ENCODE measurements around the gene FYCO1. TPM values are rescaled to one million over a fixed set of nuclear protein-coding genes. Genes with fewer than 3 reads are reported as not detected.

The FYCO1 gene
- polyA plus RNA-seq, 4 donors, result 17.5 to 22.0 (median 19.2) TPM

DNA sequence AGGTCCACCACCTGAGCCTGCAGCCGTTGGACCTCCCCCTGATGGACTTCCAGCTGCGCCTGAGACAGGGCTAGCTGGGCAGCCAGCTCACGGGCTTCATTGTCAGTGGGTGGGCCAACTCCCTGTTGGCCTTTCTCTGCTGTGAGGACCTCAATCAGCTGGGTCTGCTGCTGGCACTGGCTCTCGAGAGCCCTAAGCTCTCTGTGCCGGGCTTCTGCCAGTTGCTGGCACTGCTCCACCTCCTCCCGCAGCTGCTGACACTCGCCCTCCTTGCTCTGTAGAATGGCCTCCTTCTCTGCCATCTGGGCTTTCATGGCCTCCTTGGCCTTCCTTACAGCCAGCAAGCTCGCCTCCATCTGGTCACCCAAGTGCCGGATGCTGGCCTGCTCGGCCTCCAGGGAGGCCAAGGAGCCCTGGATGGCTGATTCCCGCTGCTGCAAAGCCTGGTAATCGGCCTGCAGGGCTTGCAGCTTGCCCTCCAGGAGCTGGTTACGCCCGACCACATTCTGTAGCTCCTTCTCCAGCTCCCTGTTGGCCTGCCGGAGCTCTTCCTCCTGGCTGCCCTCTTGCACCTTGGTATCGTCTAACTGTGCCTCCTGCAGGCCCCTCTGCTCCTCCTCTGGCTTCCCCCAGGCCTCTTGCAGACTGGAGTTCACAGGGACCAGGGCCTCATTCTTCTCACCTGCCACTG is 28.5 kb downstream of the FYCO1 start:
- no peak for DNase-seq (ENCODE audit: low read depth in 4 of 4, low spot score in 3 of 4)

DNA sequence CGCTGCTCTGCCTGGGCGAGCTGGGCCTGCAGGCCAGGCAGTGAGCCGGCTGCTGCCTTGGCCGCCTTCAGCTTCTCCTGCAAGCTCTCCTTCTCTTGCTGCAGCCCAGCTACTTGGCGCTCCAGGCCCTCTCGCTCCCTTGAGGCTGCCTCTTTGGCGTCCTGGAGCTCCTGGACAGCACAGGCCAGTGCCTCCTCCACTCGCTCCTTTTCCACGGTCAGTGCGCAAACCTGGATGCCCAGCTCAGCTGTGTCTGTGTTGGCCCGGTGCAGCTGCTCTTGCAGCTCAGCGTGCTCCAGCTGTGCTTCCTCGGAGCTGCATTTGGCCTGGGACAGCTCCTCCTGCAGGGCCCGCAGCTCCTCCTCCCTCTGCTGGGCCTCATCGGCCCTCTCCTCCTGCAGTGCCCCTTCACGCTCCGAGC is 29.2 kb downstream of the FYCO1 start:
- peak in 2 of 4 donors; percentile 5 to 7 for DNase-seq (ENCODE audit: low read depth in 4 of 4, low spot score in 3 of 4)

DNA sequence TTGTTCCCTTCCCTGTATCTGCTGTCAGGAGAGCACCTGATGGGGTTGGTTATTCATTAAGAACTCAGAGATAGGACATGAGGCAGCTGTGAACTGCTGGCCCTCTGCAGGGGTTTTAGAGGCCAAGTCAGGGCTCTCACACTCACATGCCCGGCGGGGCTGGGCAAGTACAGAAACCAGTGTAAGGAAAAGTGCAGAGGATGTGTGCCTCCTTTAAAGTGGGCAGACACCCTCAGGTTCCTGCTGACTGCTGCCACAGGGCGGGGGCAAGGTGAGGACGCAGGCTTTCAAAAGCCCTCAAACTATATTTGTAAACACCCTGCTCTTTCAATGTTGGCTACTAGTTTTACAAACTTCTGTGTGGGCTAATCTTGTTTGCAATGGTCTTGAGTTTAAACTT is 30.0 kb downstream of the FYCO1 start:
- DNase-seq (ENCODE audit: low read depth in 4 of 4, low spot score in 3 of 4), result no peak

DNA sequence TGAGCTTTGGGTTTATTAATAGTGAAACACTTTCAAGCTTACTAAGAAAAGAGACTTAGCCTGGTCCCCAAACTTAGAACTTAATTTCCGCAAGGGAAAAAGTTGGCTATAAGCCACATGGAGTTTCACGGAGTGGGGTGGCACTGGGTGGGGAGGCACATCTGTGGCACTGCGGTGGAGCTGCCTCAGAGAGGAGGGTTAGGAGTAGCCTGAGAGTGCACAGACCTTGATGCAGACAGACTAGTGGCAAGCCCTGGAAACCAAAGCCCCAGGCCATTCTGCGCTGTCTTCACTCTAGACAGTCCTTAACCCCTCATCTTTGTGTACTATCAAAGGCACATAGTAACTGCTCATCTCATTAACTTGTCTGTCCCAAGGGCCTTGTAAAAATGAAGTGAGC is 30.4 kb downstream of the FYCO1 start:
- no peak for DNase-seq (ENCODE audit: low read depth in 4 of 4, low spot score in 3 of 4)

- no peak for DNase-seq (ENCODE audit: low read depth in 4 of 4, low spot score in 3 of 4)
Observed at GRCh38 chr3:45964139-45964538, 31.5 kb downstream of the FYCO1 start.

DNA sequence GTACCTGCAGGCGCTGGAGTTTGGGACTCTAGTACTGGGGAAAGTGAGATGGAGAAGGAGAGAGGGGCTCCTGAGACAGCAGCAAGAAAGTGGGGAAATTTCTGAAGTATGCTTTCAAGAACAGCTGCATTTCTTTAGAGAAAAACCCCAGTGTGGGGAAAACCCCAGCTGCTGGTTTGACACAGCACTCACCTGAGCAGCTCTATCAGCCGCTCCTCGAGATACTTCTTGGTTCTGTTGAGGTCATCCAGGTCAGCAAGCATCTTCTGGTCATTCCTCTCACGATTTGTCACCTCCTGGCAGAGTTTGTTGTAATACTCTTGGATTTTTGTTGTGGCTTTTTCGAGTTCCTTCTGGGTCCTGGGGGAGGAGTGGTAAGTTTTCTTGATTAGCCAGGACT is 33.6 kb downstream of the FYCO1 start:
- no peak for DNase-seq (ENCODE audit: low read depth in 4 of 4, low spot score in 3 of 4)

GRCh38 chr3:45960289-45960688 is 35.3 kb downstream of the FYCO1 start:
- DNase-seq (ENCODE audit: low read depth in 4 of 4, low spot score in 3 of 4), result no peak

GRCh38 chr3:45959201-45959600 is 36.4 kb downstream of the FYCO1 start:
- DNase-seq (ENCODE audit: low read depth in 4 of 4, low spot score in 3 of 4), result no peak

- DNase-seq (ENCODE audit: low read depth in 4 of 4, low spot score in 3 of 4), result no peak
Observed at GRCh38 chr3:45958321-45958791, 37.3 kb downstream of the FYCO1 start.

- DNase-seq (ENCODE audit: low read depth in 4 of 4, low spot score in 3 of 4), result no peak
Observed at GRCh38 chr3:45957586-45957985, 38.0 kb downstream of the FYCO1 start.

DNA sequence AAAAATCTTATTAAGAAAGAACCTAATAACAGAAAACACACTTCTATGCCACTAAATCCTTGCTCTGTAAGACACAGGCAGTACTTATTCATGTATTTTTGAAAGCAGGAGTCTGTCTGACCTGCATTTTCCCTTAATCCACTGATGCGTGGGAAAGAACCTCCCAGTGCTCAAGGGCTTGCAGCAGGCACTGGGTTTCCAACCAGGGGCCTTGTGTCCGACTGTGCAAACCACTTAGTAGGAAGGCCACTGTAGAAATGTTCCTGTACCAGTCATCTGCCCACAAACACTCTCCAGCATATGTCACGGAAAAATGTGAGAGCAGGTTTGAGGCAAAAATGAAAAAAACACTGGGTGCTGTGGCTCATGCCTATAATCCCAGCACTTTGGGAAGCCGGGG is 39.9 kb downstream of the FYCO1 start:
- DNase-seq (ENCODE audit: low read depth in 4 of 4, low spot score in 3 of 4), result no peak

- DNase-seq (ENCODE audit: low read depth in 4 of 4, low spot score in 3 of 4), result no peak
Observed at GRCh38 chr3:45955017-45955647, 40.5 kb downstream of the FYCO1 start.

DNA sequence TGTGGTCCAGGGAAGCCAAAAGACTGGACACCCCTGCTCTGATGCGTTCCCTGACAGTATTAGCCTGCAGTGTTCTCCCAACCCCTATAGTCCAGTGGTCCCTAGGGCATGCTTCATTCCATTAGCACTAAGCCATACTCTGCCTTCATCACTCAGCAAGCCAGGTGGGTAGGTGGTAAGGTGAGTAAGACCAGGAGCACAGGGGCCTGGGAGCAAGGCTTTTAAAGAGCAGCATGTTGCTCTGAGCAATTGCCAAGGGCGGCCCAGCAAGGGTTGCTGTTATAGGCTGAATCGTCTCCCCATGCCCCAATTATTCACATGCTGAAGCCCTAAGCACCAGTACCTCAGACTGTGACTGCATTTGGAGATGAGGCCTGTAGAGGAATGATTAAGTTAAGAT is 41.3 kb downstream of the FYCO1 start:
- no peak for DNase-seq (ENCODE audit: low read depth in 4 of 4, low spot score in 3 of 4)

DNA sequence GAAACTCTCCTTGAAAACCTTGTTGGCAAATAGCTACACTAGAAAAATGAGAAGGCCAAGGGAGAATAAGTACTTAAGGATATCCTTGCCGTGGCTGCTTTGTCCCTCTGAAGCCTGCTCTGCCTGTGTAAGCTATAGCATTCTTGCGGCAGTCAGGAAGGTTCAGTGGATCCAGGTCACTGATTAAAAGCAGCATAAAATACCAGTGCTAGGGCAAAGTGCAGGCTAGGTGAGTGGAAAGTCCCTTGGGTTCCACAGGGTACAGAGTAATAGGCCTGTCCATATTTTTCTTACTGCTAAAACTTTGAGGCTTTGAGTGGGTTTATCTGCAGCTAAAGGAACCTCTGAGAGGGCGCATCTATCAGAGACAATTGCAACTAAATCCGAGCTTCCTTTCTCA is 42.1 kb downstream of the FYCO1 start:
- peak in 1 of 4 donors; percentile 5 for DNase-seq (ENCODE audit: low read depth in 4 of 4, low spot score in 3 of 4)

DNA sequence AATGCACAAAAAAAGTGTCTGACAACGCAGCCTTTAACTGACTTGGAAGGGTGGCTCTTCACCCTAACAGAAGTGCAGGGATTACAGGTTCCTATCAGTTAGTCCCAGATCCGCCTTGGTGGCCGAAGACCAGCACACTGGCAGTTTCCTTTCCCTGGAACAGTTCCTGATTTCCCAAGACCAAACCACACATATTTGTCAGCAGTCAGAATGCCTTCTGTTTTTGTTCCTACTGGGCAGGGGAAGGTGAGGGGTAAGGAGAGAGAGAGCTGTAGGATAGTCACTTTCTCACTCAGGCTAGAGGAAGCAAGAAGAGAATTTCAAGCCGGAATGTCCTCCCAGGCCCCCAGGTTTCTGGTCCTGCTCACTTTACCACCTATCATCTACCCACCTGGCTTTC is 43.2 kb downstream of the FYCO1 start:
- DNase-seq (ENCODE audit: low read depth in 4 of 4, low spot score in 3 of 4), result no peak

- no peak for DNase-seq (ENCODE audit: low read depth in 4 of 4, low spot score in 3 of 4)
Observed at GRCh38 chr3:45951946-45952345, 43.7 kb downstream of the FYCO1 start.

- DNase-seq (ENCODE audit: low read depth in 4 of 4, low spot score in 3 of 4), result no peak
Observed at GRCh38 chr3:45950686-45951600, 44.7 kb downstream of the FYCO1 start.

- no peak for DNase-seq (ENCODE audit: low read depth in 4 of 4, low spot score in 3 of 4)
Observed at GRCh38 chr3:45950131-45950530, 45.5 kb downstream of the FYCO1 start.

DNA sequence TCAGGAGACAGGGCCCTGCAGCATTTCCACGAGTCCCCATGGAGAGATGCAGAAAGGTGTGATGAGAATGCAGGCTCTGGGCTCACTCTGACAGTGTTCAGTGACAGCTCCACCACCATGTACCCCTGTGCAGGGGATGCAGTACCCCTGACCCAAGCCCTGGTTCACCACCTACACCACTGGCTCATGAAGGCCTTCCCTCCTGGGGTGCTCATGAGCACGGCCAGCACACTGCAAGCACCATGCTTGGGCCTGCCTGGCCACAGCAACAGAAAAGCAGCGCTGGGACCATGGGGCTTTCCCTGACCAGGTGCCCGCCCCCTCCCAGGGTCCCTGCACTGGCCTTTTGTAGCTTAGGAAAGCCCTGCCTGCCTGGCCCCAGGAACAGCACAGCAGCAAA is 46.2 kb downstream of the FYCO1 start:
- DNase-seq (ENCODE audit: low read depth in 4 of 4, low spot score in 3 of 4), result no peak

GRCh38 chr3:45948881-45949280 is 46.7 kb downstream of the FYCO1 start:
- no peak for DNase-seq (ENCODE audit: low read depth in 4 of 4, low spot score in 3 of 4)

- DNase-seq (ENCODE audit: low read depth in 4 of 4, low spot score in 3 of 4), result no peak
Observed at GRCh38 chr3:45948311-45948781, 47.3 kb downstream of the FYCO1 start.
